Measurements from ENCODE around the gene SYNGR3. TPM values are rescaled to one million over a fixed set of nuclear protein-coding genes. Genes with fewer than 3 reads are reported as not detected.

SYNGR3 gene
- total and polyA plus RNA-seq, 2 of the 13 experiments (the other 11 are each of a cell fraction or from before 2014, with no cell fraction given) = 0.97 to 5.7 TPM

DNA sequence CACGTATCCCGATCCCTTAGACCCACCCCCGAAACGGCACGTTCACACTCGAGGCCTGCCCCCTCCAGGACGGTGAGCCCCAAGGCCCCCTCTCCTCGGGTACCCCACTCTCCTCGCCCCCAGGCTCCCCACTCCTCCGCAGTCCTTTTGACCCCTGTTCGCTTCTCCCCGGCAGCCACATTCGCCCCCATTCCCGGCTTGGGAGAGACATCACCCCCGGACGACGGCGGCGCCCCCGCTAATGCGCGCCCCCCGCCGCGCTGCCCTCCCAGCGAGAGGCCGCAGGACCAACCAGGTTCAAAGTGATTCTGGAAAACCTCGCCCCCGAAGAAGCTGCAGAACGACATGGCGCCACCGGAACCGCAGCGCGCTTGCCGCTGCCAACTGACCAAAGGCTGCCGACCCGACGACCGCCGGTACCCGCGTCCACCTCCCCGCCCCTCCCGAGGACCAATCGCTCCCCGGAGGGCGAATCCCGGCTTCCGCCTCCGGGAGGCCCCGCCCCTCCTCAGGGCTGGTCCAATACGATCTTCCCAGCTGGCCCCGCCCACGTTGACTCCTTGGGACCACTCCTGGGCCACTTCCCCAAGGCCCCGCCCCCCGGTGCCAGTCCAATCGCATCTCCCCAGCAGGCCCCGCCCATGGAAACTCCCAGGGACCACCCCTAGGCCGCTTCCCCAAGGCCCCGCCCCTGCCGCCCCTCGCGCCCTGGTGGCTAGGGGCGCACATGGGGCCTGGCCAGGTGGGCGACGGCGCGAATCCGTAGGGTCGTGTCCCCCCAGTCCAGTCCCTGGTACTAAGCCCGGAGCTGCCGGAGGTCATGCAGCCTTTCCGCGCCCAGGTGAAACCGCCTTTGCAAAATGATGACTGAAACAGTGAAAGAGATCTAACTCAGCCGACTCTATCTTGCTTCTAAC is 46.7 kb upstream of the SYNGR3 start, which contains the start of gene MSRB1 (continued):
- TF ChIP-seq, protein P1, sequence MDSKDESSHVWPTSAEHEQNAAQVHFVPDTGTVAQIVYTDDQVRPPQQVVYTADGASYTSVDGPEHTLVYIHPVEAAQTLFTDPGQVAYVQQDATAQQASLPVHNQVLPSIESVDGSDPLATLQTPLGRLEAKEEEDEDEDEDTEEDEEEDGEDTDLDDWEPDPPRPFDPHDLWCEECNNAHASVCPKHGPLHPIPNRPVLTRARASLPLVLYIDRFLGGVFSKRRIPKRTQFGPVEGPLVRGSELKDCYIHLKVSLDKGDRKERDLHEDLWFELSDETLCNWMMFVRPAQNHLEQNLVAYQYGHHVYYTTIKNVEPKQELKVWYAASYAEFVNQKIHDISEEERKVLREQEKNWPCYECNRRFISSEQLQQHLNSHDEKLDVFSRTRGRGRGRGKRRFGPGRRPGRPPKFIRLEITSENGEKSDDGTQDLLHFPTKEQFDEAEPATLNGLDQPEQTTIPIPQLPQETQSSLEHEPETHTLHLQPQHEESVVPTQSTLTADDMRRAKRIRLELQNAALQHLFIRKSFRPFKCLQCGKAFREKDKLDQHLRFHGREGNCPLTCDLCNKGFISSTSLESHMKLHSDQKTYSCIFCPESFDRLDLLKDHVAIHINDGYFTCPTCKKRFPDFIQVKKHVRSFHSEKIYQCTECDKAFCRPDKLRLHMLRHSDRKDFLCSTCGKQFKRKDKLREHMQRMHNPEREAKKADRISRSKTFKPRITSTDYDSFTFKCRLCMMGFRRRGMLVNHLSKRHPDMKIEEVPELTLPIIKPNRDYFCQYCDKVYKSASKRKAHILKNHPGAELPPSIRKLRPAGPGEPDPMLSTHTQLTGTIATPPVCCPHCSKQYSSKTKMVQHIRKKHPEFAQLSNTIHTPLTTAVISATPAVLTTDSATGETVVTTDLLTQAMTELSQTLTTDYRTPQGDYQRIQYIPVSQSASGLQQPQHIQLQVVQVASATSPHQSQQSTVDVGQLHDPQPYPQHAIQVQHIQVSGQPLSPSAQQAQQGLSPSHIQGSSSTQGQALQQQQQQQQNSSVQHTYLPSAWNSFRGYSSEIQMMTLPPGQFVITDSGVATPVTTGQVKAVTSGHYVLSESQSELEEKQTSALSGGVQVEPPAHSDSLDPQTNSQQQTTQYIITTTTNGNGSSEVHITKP (CRISPR knock-in tag; IDR thresholded peaks at IDR 0.05; ENCODE audit: low read depth) = 0 out of 2 replicates have a peak, but pooled peaks have one; percentile 43
- TF ChIP-seq, protein P2, sequence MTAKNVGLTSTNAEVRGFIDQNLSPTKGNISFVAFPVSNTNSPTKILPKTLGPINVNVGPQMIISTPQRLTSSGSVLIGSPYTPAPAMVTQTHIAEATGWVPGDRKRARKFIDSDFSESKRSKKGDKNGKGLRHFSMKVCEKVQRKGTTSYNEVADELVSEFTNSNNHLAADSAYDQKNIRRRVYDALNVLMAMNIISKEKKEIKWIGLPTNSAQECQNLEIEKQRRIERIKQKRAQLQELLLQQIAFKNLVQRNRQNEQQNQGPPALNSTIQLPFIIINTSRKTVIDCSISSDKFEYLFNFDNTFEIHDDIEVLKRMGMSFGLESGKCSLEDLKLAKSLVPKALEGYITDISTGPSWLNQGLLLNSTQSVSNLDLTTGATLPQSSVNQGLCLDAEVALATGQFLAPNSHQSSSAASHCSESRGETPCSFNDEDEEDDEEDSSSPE (CRISPR knock-in tag; IDR thresholded peaks at IDR 0.05) = peak; percentile 60
- no peak for TF ChIP-seq GFI1 (CRISPR knock-in tag; IDR thresholded peaks at IDR 0.05; ENCODE audit: borderline replicate concordance)
- TF ChIP-seq, protein P3, sequence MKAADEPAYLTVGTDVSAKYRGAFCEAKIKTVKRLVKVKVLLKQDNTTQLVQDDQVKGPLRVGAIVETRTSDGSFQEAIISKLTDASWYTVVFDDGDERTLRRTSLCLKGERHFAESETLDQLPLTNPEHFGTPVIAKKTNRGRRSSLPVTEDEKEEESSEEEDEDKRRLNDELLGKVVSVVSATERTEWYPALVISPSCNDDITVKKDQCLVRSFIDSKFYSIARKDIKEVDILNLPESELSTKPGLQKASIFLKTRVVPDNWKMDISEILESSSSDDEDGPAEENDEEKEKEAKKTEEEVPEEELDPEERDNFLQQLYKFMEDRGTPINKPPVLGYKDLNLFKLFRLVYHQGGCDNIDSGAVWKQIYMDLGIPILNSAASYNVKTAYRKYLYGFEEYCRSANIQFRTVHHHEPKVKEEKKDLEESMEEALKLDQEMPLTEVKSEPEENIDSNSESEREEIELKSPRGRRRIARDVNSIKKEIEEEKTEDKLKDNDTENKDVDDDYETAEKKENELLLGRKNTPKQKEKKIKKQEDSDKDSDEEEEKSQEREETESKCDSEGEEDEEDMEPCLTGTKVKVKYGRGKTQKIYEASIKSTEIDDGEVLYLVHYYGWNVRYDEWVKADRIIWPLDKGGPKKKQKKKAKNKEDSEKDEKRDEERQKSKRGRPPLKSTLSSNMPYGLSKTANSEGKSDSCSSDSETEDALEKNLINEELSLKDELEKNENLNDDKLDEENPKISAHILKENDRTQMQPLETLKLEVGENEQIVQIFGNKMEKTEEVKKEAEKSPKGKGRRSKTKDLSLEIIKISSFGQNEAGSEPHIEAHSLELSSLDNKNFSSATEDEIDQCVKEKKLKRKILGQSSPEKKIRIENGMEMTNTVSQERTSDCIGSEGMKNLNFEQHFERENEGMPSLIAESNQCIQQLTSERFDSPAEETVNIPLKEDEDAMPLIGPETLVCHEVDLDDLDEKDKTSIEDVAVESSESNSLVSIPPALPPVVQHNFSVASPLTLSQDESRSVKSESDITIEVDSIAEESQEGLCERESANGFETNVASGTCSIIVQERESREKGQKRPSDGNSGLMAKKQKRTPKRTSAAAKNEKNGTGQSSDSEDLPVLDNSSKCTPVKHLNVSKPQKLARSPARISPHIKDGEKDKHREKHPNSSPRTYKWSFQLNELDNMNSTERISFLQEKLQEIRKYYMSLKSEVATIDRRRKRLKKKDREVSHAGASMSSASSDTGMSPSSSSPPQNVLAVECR (CRISPR knock-in tag; IDR thresholded peaks at IDR 0.05; ENCODE audit: borderline replicate concordance) = peak; percentile 91
- TF ChIP-seq ZNF12 (CRISPR knock-in tag; IDR thresholded peaks at IDR 0.05) = no peak
- TF ChIP-seq, protein P4, sequence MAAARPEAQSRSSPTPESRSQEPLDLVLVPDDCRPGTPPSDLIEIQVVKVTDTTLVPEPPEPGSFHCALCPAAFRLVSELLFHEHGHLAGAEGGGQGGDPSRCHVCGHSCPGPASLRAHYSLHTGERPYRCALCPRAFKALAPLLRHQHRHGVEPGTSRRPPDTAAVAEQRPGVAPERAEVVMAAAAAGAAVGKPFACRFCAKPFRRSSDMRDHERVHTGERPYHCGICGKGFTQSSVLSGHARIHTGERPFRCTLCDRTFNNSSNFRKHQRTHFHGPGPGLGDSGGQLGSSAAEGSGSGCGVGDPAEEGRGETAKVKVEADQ (CRISPR knock-in tag; IDR thresholded peaks at IDR 0.05; ENCODE audit: borderline replicate concordance) = no peak
- peak; percentile 77 for TF ChIP-seq HDAC1 (CRISPR knock-in tag; IDR thresholded peaks at IDR 0.05)
- TF ChIP-seq ZNF34 (CRISPR knock-in tag; IDR thresholded peaks at IDR 0.05; ENCODE audit: borderline replicate concordance) = no peak
- no peak for TF ChIP-seq PLRG1 (conservative IDR thresholded peaks at IDR 0.05)
- peak; percentile 64; the same call in 1 of the 2 replicates for TF ChIP-seq ZFP36L1 (CRISPR knock-in tag; IDR thresholded peaks at IDR 0.05)
- TF ChIP-seq ZNF354B (CRISPR knock-in tag; IDR thresholded peaks at IDR 0.05) = no peak
- TF ChIP-seq SRSF9 (IDR thresholded peaks at IDR 0.05; ENCODE audit: borderline replicate concordance, insufficient read depth, low read depth, low read length, poor library complexity, severe bottlenecking) = no peak
- TF ChIP-seq ZBTB1 (CRISPR knock-in tag; IDR thresholded peaks at IDR 0.05; ENCODE audit: borderline replicate concordance) = no peak
- no peak for TF ChIP-seq NFE2 (CRISPR knock-in tag; IDR thresholded peaks at IDR 0.05)
- TF ChIP-seq, protein P5, sequence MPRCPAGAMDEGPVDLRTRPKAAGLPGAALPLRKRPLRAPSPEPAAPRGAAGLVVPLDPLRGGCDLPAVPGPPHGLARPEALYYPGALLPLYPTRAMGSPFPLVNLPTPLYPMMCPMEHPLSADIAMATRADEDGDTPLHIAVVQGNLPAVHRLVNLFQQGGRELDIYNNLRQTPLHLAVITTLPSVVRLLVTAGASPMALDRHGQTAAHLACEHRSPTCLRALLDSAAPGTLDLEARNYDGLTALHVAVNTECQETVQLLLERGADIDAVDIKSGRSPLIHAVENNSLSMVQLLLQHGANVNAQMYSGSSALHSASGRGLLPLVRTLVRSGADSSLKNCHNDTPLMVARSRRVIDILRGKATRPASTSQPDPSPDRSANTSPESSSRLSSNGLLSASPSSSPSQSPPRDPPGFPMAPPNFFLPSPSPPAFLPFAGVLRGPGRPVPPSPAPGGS (CRISPR knock-in tag; IDR thresholded peaks at IDR 0.05) = peak; percentile 60; the same call in 1 of the 2 replicates
- no peak for TF ChIP-seq RELA (CRISPR knock-in tag; IDR thresholded peaks at IDR 0.05)

All from HepG2 (cell line).